ENCODE results near the gene HTT.

The HTT gene

GRCh38 chr4:3074078-3074845, at the start of gene HTT, which contains the start of gene HTT-AS:
HTT (plus strand) TSS chr4:3074681; CDS start chr4:3074826, 145 bp downstream.
HTT-AS (minus strand) TSS chr4:3074538.
- DNase-seq (ENCODE audit: low spot score): peak; percentile 97

GRCh38 chr4:3025881-3026280, 48.6 kb upstream of the HTT start:
- no peak for DNase-seq (ENCODE audit: low spot score)

- no peak for DNase-seq (ENCODE audit: low spot score)
These were observed 47.9 kb upstream of the HTT start for GRCh38 chr4:3026540-3026939.

- no peak for DNase-seq (ENCODE audit: low spot score)
These were observed 45.0 kb upstream of the HTT start for GRCh38 chr4:3029464-3029863.

GRCh38 chr4:3030566-3031356, 43.7 kb upstream of the HTT start:
- no peak for DNase-seq (ENCODE audit: low spot score)

GRCh38 chr4:3031357-3032082, 43.0 kb upstream of the HTT start:
- no peak for DNase-seq (ENCODE audit: low spot score)

- no peak for DNase-seq (ENCODE audit: low spot score)
These were observed 40.2 kb upstream of the HTT start for GRCh38 chr4:3034231-3034630.

- no peak for DNase-seq (ENCODE audit: low spot score)
These were observed 39.2 kb upstream of the HTT start for GRCh38 chr4:3035249-3035648.

GRCh38 chr4:3035674-3036073, 38.8 kb upstream of the HTT start:
- DNase-seq (ENCODE audit: low spot score): no peak

- no peak for DNase-seq (ENCODE audit: low spot score)
These were observed 38.1 kb upstream of the HTT start for GRCh38 chr4:3036131-3036952.

- DNase-seq (ENCODE audit: low spot score): no peak
These were observed 36.5 kb upstream of the HTT start for GRCh38 chr4:3037957-3038461.

GRCh38 chr4:3039706-3040366, 34.6 kb upstream of the HTT start:
- no peak for DNase-seq (ENCODE audit: low spot score)

- no peak for DNase-seq (ENCODE audit: low spot score)
These were observed 33.9 kb upstream of the HTT start for GRCh38 chr4:3040452-3041191.

GRCh38 chr4:3041192-3042142, 33.0 kb upstream of the HTT start:
- DNase-seq (ENCODE audit: low spot score): no peak

- DNase-seq (ENCODE audit: low spot score): no peak
These were observed 32.3 kb upstream of the HTT start for GRCh38 chr4:3042226-3042625.

GRCh38 chr4:3043282-3044020, 31.0 kb upstream of the HTT start:
- DNase-seq (ENCODE audit: low spot score): no peak

- DNase-seq (ENCODE audit: low spot score): no peak
These were observed 29.3 kb upstream of the HTT start for GRCh38 chr4:3044870-3045819.
